ENCODE measurements around the gene LAMB3. TPM values are rescaled to one million over a fixed set of nuclear protein-coding genes. Genes with fewer than 3 reads are reported as not detected.

The LAMB3 gene
- polyA plus RNA-seq, 1 of the 3 experiments (the other 2 are of a cell fraction), result 18.0 TPM

GRCh38 chr1:209625791-209626285 lies 26.4 kb downstream of the LAMB3 start:
- CTCF ChIA-PET, result interaction anchor here (6.2 to 7.2 kb wide), 3 partner anchors 36 to 59 kb away, joined by 62 to 89 read pairs (median 81); no protein-coding TSS in a partner anchor
- peak overlapping the region in 1 of 2 experiments; percentile 25; a peak in 1 of 4 replicates for H3K27ac ChIP-seq (ENCODE audit: low read depth in 2 of 2, low read length in 1 of 2)
- TF ChIP-seq PBX3 (IDR thresholded peaks at IDR 0.05) (no peak), NRF1 (IDR thresholded peaks at IDR 0.05; ENCODE audit: low read depth, low read length) (no peak), NFIC (IDR thresholded peaks at IDR 0.05; ENCODE audit: borderline replicate concordance) (no peak), ELF1 (IDR thresholded peaks at IDR 0.05) (no peak), CHD2 (IDR thresholded peaks at IDR 0.05; ENCODE audit: low read length, partially characterized antibody) (no peak), FOXM1 (IDR thresholded peaks at IDR 0.05; ENCODE audit: low read depth) (no peak), YY1 (IDR thresholded peaks at IDR 0.05; ENCODE audit: low read depth) (no peak), TCF12 (IDR thresholded peaks at IDR 0.05) (no peak), ZBTB33 (IDR thresholded peaks at IDR 0.05; ENCODE audit: borderline replicate concordance, low read depth) (no peak), RCOR1 (IDR thresholded peaks at IDR 0.05; ENCODE audit: low read length) (no peak), MEF2A (IDR thresholded peaks at IDR 0.05; ENCODE audit: borderline replicate concordance, low read depth) (no peak), USF1 (IDR thresholded peaks at IDR 0.05; ENCODE audit: borderline replicate concordance, low read depth) (no peak), RAD21 (IDR thresholded peaks at IDR 0.05; ENCODE audit: low read length) (no peak), RFX5 (IDR thresholded peaks at IDR 0.05; ENCODE audit: low read length) (no peak), GABPA (IDR thresholded peaks at IDR 0.05; ENCODE audit: low read depth) (no peak), EZH2phosphoT487 (IDR thresholded peaks at IDR 0.05; ENCODE audit: borderline replicate concordance, low read depth) (no peak)
- H3K4me2 ChIP-seq, result peak overlapping the region; percentile 24; the same call in 1 of the 2 replicates
- no peak overlapping the region for H3K4me3 ChIP-seq (ENCODE audit: low read depth in 2 of 2, low read length in 1 of 2)
- no peaks in the 10 kb centered on the region for H3K9me3 ChIP-seq
- H4K20me1 ChIP-seq (ENCODE audit: insufficient read depth), result no peaks in the 10 kb centered on the region
- 86% methylated on average over 5 of the region's 18 CpGs for WGBS (ENCODE audit: low lambda C conversion rate)
- H2AFZ ChIP-seq (ENCODE audit: low read depth), result no peak overlapping the region
- H3K4me1 ChIP-seq (ENCODE audit: control insufficient read depth in 1 of 2, insufficient read depth in 2 of 2, low read depth in 1 of 2, low read length in 1 of 2), result peaks cover 20 to 24% of the 10 kb centered on the region in 2 experiments; a peak in 3 of 4 replicates
- H3K27me3 ChIP-seq (ENCODE audit: insufficient read depth), result no peaks in the 10 kb centered on the region
- no peaks in the 10 kb centered on the region for H3K79me2 ChIP-seq (ENCODE audit: insufficient read depth)
- DNase-seq, result no peak
- POLR2A ChIA-PET, result no interaction called here
- H3K9me2 ChIP-seq, result no peaks in the 10 kb centered on the region
- H3K9ac ChIP-seq, result no peak overlapping the region
- H3K36me3 ChIP-seq (replicated peaks in 1 of 2; ENCODE audit: control insufficient read depth in 1 of 2, insufficient read depth in 2 of 2, low read length in 1 of 2), result no peaks in the 10 kb centered on the region
- H3F3A ChIP-seq (replicated peaks; ENCODE audit: insufficient read depth), result no peaks in the 10 kb centered on the region
